HepG2 (cell line): ENCODE results near the gene PEMT. TPM values are rescaled to one million over a fixed set of nuclear protein-coding genes. Genes with fewer than 3 reads are reported as not detected.

Experiments
- ATF4 ChIP-seq, 2 experiments: fragments of 450-650 bp in 1 of 2; sonication (generic) in 1 of 2; formaldehyde crosslinking; IDR thresholded peaks; 2 replicates each; pipeline versions ENCODE4 v1.5.0 to v1.8.0; 2020 to 2022; ENCODE audit warnings: mild to moderate bottlenecking in 1 of 2, missing genetic modification reagents in 1 of 2
- CENPX ChIP-seq: sonication (generic); formaldehyde crosslinking; IDR thresholded peaks from 2 replicates; pipeline ENCODE4 v1.9.0; 2021; ENCODE audit warnings: mild to moderate bottlenecking, missing genetic modification reagents, moderate library complexity
- CHD4 ChIP-seq: fragments of 200-600 bp; sonication (generic); IDR thresholded peaks from 2 replicates; pipeline ENCODE4 v1.7.0; 2017; ENCODE audit warnings: mild to moderate bottlenecking, low read length, borderline replicate concordance
- FOXA1 ChIP-seq, 2 experiments: fragments of 450-650 bp in 1 of 2; sonication (generic) in 1 of 2; formaldehyde crosslinking in 1 of 2; IDR thresholded peaks; 2 replicates each; pipeline versions ENCODE4 v1.4.0 to v1.6.1; 2016 to 2020; ENCODE audit warnings: missing genetic modification reagents in 1 of 2
- GLI4 ChIP-seq: sonication (generic); formaldehyde crosslinking; IDR thresholded peaks from 2 replicates; pipeline ENCODE4 v1.5.1; 2020; ENCODE audit warnings: missing genetic modification reagents, mild to moderate bottlenecking, moderate library complexity, borderline replicate concordance
- GTF2F1 ChIP-seq: fragments of 150-350 bp; IDR thresholded peaks from 2 replicates; pipeline ENCODE4 v1.6.1; 2014; ENCODE audit warnings: low read length
- HOXA3 ChIP-seq: sonication (generic); formaldehyde crosslinking; IDR thresholded peaks from 2 replicates; pipeline ENCODE4 v1.5.0; 2020; ENCODE audit warnings: missing genetic modification reagents
- NFIB ChIP-seq: sonication (generic); formaldehyde crosslinking; IDR thresholded peaks from 2 replicates; pipeline ENCODE4 v1.9.0; 2021; ENCODE audit warnings: missing genetic modification reagents, mild to moderate bottlenecking, borderline replicate concordance
- PBX2 ChIP-seq: IDR thresholded peaks from 2 replicates; pipeline ENCODE4 v1.6.1; 2016; ENCODE audit warnings: control low read depth
- PHB2 ChIP-seq: fragments of 450-650 bp; IDR thresholded peaks from 2 replicates; pipeline ENCODE4 v1.6.1; 2018; ENCODE audit not compliant: partially characterized antibody
- REPIN1 ChIP-seq: sonication (generic); formaldehyde crosslinking; IDR thresholded peaks from 2 replicates; pipeline ENCODE4 v1.8.0; 2022; ENCODE audit warnings: missing genetic modification reagents, low read depth, mild to moderate bottlenecking, borderline replicate concordance
- SNRNP70 ChIP-seq: fragments of 200-400 bp; formaldehyde crosslinking; IDR thresholded peaks from 2 replicates; pipeline ENCODE4 v1.6.1; 2017; ENCODE audit warnings: mild to moderate bottlenecking, low read depth, low read length, moderate library complexity
- SOX6 ChIP-seq, 2 experiments: fragments of 450-650 bp in 1 of 2; sonication (generic) in 1 of 2; formaldehyde crosslinking in 1 of 2; IDR thresholded peaks; 2 replicates each; pipeline versions ENCODE4 v1.4.0 to v1.6.1; 2017 to 2020; ENCODE audit warnings: antibody characterized with exemption in 1 of 2, mild to moderate bottlenecking in 1 of 2, missing genetic modification reagents in 1 of 2
- YEATS2 ChIP-seq: sonication (generic); formaldehyde crosslinking; IDR thresholded peaks from 2 replicates; pipeline ENCODE4 v1.4.0; 2020; ENCODE audit warnings: missing genetic modification reagents, borderline replicate concordance
- YEATS4 ChIP-seq: sonication (generic); formaldehyde crosslinking; IDR thresholded peaks from 2 replicates; pipeline ENCODE4 v1.4.0; 2020; ENCODE audit warnings: missing genetic modification reagents, borderline replicate concordance
- ZBTB42 ChIP-seq: sonication (generic); formaldehyde crosslinking; IDR thresholded peaks from 2 replicates; pipeline ENCODE4 v1.5.0; 2020; ENCODE audit warnings: mild to moderate bottlenecking, missing genetic modification reagents
- ZNF343 ChIP-seq: sonication (generic); formaldehyde crosslinking; IDR thresholded peaks from 2 replicates; pipeline ENCODE4 v1.4.0; 2020; ENCODE audit warnings: mild to moderate bottlenecking, missing genetic modification reagents
- ZNF501 ChIP-seq: sonication (generic); formaldehyde crosslinking; IDR thresholded peaks from 2 replicates; pipeline ENCODE4 v1.5.1; 2020; ENCODE audit warnings: mild to moderate bottlenecking, moderate library complexity, missing genetic modification reagents
- ZNF615 ChIP-seq: sonication (generic); formaldehyde crosslinking; IDR thresholded peaks from 2 replicates; pipeline ENCODE4 v1.5.0; 2020; ENCODE audit warnings: mild to moderate bottlenecking, missing genetic modification reagents, borderline replicate concordance
- ZNF784 ChIP-seq: sonication (generic); formaldehyde crosslinking; IDR thresholded peaks from 2 replicates; pipeline ENCODE4 v1.5.1; 2020; ENCODE audit warnings: missing genetic modification reagents, mild to moderate bottlenecking, borderline replicate concordance
- ZNF878 ChIP-seq: sonication (generic); formaldehyde crosslinking; IDR thresholded peaks from 2 replicates; pipeline ENCODE4 v1.8.1; 2023; ENCODE audit warnings: mild to moderate bottlenecking, missing genetic modification reagents, moderate library complexity
- ZSCAN22 ChIP-seq: sonication (generic); formaldehyde crosslinking; IDR thresholded peaks from 2 replicates; pipeline ENCODE4 v1.4.0; 2020; ENCODE audit warnings: mild to moderate bottlenecking, missing genetic modification reagents
- ZSCAN31 ChIP-seq: sonication (generic); formaldehyde crosslinking; IDR thresholded peaks from 2 replicates; pipeline ENCODE4 v1.5.0; 2020; ENCODE audit warnings: low read depth, mild to moderate bottlenecking, missing genetic modification reagents
- polyA plus RNA-seq, 8 experiments: library from polyadenylated mRNA; depleted of rRNA in 3 of 8; stranded (reverse) in 7 of 8; unstranded in 1 of 8; fragments of >200 nt; fragmentation: Illumina TruSeq in 4 of 8; extraction: Trizol in 4 of 8; gene quantifications; 2 replicates each; pipeline versions ENCODE4 v1.2.1 to v1.2.3, GENCODE V29; 2011 to 2016; ENCODE audit warnings: low read depth in 4 of 8, missing spikeins in 1 of 8, mixed read lengths in 1 of 8; ENCODE audit not compliant: insufficient read depth in 1 of 8
- total RNA-seq, 5 experiments: library from RNA; depleted of rRNA; stranded (reverse); fragments of >200 nt; fragmentation: Illumina TruSeq; extraction: Trizol; gene quantifications; 2 replicates each; pipeline ENCODE4 v1.2.3, GENCODE V29; 2016; ENCODE audit warnings: low read depth in 1 of 5
- TF ChIP-seq, protein P1 (sequence below): sonication (generic); formaldehyde crosslinking; IDR thresholded peaks from 2 replicates; pipeline ENCODE4 v1.9.0; 2021; ENCODE audit warnings: missing genetic modification reagents, mild to moderate bottlenecking, borderline replicate concordance
- TF ChIP-seq, protein P2 (sequence below): sonication (generic); formaldehyde crosslinking; conservative IDR thresholded peaks from 2 replicates; pipeline ENCODE4 v1.8.0; 2022; ENCODE audit warnings: missing genetic modification reagents

The PEMT gene
- total and polyA plus RNA-seq, 2 of the 13 experiments (the other 11 are each of a cell fraction or from before 2014, with no cell fraction given), result 31.7 to 43.6 TPM

GRCh38 chr17:17582372-17582771, 9.1 kb downstream of the PEMT start (continued):
- TF ChIP-seq ZNF878 (CRISPR knock-in tag) (no peak), ZBTB42 (CRISPR knock-in tag) (no peak), ZNF343 (CRISPR knock-in tag) (0 out of 2 replicates have a peak, but pooled peaks have one; percentile 59), PHB2 (no peak), ZSCAN22 (CRISPR knock-in tag) (no peak), SNRNP70 (no peak), YEATS4 (no peak), ATF4 (CRISPR knock-in tag; IDR thresholded peaks at IDR 0.05) (no peak), YEATS2 (CRISPR knock-in tag) (no peak), GTF2F1 (no peak), PBX2 (CRISPR knock-in tag) (no peak), GLI4 (CRISPR knock-in tag) (no peak), FOXA1 (IDR thresholded peaks at IDR 0.05) (no peak), FOXA1 (CRISPR knock-in tag; IDR thresholded peaks at IDR 0.05) (peak; percentile 80), NFIB (CRISPR knock-in tag) (no peak), ZNF615 (no peak), CENPX (no peak), HOXA3 (CRISPR knock-in tag) (peak; percentile 21; the same call in 1 of the 2 replicates), CHD4 (no peak), ZSCAN31 (CRISPR knock-in tag) (no peak), SOX6 (IDR thresholded peaks at IDR 0.05) (no peak), SOX6 (CRISPR knock-in tag; IDR thresholded peaks at IDR 0.05) (peak; percentile 47), REPIN1 (CRISPR knock-in tag) (no peak), ZNF501 (CRISPR knock-in tag) (no peak), ZNF784 (CRISPR knock-in tag) (no peak)
- TF ChIP-seq, protein P1, sequence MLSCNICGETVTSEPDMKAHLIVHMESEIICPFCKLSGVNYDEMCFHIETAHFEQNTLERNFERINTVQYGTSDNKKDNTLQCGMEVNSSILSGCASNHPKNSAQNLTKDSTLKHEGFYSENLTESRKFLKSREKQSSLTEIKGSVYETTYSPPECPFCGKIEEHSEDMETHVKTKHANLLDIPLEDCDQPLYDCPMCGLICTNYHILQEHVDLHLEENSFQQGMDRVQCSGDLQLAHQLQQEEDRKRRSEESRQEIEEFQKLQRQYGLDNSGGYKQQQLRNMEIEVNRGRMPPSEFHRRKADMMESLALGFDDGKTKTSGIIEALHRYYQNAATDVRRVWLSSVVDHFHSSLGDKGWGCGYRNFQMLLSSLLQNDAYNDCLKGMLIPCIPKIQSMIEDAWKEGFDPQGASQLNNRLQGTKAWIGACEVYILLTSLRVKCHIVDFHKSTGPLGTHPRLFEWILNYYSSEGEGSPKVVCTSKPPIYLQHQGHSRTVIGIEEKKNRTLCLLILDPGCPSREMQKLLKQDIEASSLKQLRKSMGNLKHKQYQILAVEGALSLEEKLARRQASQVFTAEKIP, result no peak
- TF ChIP-seq, protein P2, sequence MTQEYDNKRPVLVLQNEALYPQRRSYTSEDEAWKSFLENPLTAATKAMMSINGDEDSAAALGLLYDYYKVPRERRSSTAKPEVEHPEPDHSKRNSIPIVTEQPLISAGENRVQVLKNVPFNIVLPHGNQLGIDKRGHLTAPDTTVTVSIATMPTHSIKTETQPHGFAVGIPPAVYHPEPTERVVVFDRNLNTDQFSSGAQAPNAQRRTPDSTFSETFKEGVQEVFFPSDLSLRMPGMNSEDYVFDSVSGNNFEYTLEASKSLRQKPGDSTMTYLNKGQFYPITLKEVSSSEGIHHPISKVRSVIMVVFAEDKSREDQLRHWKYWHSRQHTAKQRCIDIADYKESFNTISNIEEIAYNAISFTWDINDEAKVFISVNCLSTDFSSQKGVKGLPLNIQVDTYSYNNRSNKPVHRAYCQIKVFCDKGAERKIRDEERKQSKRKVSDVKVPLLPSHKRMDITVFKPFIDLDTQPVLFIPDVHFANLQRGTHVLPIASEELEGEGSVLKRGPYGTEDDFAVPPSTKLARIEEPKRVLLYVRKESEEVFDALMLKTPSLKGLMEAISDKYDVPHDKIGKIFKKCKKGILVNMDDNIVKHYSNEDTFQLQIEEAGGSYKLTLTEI (CRISPR knock-in tag), result no peak
